Gastroesophageal sphincter (tissue), 3 donors: ENCODE results near the gene IL7R.

Experiments
- EP300 ChIP-seq: sonication (generic); formaldehyde crosslinking; IDR thresholded peaks from one replicate; pipeline ENCODE4 v1.6.1; 2017; ENCODE audit warnings: antibody characterized with exemption, mild to moderate bottlenecking
- POLR2AphosphoS5 ChIP-seq: sonication (generic); formaldehyde crosslinking; IDR thresholded peaks from one replicate; pipeline ENCODE4 v1.6.1; 2017; ENCODE audit warnings: antibody characterized with exemption
- TF ChIP-seq, protein P1 (sequence below), 4 experiments: fragments of 200-600 bp in 2 of 4; fragments of 450-650 bp in 2 of 4; sonication (generic) in 1 of 4; IDR thresholded peaks; one replicate each; pipeline ENCODE4 v1.5.1; 2017 to 2019; ENCODE audit warnings: antibody characterized with exemption in 4 of 4, mild to moderate bottlenecking in 2 of 4, moderate library complexity in 2 of 4

DNA sequence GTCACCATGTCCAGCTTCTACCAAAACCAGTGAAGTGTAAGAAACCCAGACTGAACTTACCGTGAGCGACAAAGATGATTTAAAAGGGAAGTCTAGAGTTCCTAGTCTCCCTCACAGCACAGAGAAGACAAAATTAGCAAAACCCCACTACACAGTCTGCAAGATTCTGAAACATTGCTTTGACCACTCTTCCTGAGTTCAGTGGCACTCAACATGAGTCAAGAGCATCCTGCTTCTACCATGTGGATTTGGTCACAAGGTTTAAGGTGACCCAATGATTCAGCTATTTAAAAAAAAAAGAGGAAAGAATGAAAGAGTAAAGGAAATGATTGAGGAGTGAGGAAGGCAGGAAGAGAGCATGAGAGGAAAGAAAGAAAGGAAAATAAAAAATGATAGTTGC is 19.8 kb downstream of the IL7R start:
- TF ChIP-seq, protein P1, sequence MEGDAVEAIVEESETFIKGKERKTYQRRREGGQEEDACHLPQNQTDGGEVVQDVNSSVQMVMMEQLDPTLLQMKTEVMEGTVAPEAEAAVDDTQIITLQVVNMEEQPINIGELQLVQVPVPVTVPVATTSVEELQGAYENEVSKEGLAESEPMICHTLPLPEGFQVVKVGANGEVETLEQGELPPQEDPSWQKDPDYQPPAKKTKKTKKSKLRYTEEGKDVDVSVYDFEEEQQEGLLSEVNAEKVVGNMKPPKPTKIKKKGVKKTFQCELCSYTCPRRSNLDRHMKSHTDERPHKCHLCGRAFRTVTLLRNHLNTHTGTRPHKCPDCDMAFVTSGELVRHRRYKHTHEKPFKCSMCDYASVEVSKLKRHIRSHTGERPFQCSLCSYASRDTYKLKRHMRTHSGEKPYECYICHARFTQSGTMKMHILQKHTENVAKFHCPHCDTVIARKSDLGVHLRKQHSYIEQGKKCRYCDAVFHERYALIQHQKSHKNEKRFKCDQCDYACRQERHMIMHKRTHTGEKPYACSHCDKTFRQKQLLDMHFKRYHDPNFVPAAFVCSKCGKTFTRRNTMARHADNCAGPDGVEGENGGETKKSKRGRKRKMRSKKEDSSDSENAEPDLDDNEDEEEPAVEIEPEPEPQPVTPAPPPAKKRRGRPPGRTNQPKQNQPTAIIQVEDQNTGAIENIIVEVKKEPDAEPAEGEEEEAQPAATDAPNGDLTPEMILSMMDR (IDR thresholded peaks at IDR 0.05) = no peak
- TF ChIP-seq POLR2AphosphoS5 (no peak), EP300 (no peak)
